ENCODE measurements around the gene RNASEH2A. TPM values are rescaled to one million over a fixed set of nuclear protein-coding genes. Genes with fewer than 3 reads are reported as not detected.

RNASEH2A gene
- total and polyA plus RNA-seq, 2 donors (not counting 1 experiment from before 2014, with no cell fraction given): 14.5 to 18.9 TPM

DNA sequence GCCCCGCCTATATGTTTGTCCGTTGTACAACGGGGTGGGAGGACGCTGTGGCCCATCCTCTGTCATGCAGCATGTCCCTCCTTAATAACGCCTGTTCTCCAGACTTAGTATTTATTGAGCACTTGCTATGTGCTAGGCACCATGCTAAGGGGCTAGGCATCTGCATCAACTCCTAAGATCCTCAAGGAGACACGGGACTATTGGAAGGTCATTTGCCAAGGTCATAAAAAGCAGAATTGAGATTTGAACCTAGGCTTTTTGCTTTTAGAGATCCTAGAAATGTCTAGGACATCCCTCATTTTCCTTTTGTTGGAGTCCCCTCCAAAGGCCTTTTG lies 30.1 kb downstream of the RNASEH2A start:
- intact Hi-C loops (cut with micrococcal nuclease): no loop called here
- no peak for ATAC-seq (ENCODE audit: low read depth)
- H3K27me3 ChIP-seq (replicated peaks in 1 of 4; ENCODE audit: control extremely low read depth in 1 of 4, control insufficient read depth in 3 of 4, insufficient read depth in 4 of 4, low read length in 3 of 4): peaks cover 6 to 95% (median 67%) of the 10 kb centered on the region in 4 experiments
- no peak for DNase-seq
- H3K4me3 Mint-ChIP-seq: no peak overlapping the region
- whole genome bisulfite sequencing (ENCODE audit: insufficient coverage): 8% methylated on average over 6 of the region's 6 CpGs
- TF ChIP-seq CTCF (IDR thresholded peaks at IDR 0.05): no peak
- no peak for TF ChIP-seq EZH2 (IDR thresholded peaks at IDR 0.05; ENCODE audit: borderline replicate concordance, insufficient read depth, low read depth, low read length, poor library complexity, severe bottlenecking)
- H3K4me2 ChIP-seq (replicated peaks; ENCODE audit: low read depth, low read length, poor library complexity, severe bottlenecking): no peak overlapping the region
- no peaks in the 10 kb centered on the region for H3K36me3 ChIP-seq (replicated peaks in 1 of 2; ENCODE audit: control extremely low read depth in 1 of 2, control insufficient read depth in 1 of 2, extremely low read depth in 1 of 2, insufficient read depth in 2 of 2, low read length in 1 of 2)
- no peak overlapping the region for H3K27ac ChIP-seq (ENCODE audit: low read length in 2 of 2)
- no peak overlapping the region for H3K9ac ChIP-seq (ENCODE audit: low read length)
- no peak overlapping the region for H2AFZ ChIP-seq (ENCODE audit: insufficient read depth, low read depth, low read length, poor library complexity, severe bottlenecking)
- H3K27ac Mint-ChIP-seq: no peak overlapping the region
- no peaks in the 10 kb centered on the region for H4K20me1 ChIP-seq (ENCODE audit: control insufficient read depth, insufficient read depth, low read length, poor library complexity, severe bottlenecking)
- no peak overlapping the region for H3K4me3 ChIP-seq (ENCODE audit: control extremely low read depth in 1 of 5, extremely low read depth in 1 of 5, insufficient read depth in 1 of 5, low read depth in 2 of 5, low read length in 4 of 5)
- peaks cover 70% of the 10 kb centered on the region for H3K27me3 Mint-ChIP-seq
- ChIA-PET POLR2A (interaction anchor here (0.6 kb wide), 1 partner anchor 72 kb away, joined by 6 read pairs; no protein-coding TSS in a partner anchor), CTCF (interaction anchor here (0.8 to 1.8 kb wide), 4 partner anchors 8 to 70 kb away, joined by 3 to 12 read pairs (median 4); no protein-coding TSS in a partner anchor)
- peaks cover 0 to 47% (median 7%) of the 10 kb centered on the region in 3 donors for H3K9me3 ChIP-seq (ENCODE audit: control extremely low read depth in 1 of 3, control insufficient read depth in 2 of 3, insufficient read depth in 1 of 3, low read length in 2 of 3)
- H3K4me1 ChIP-seq (ENCODE audit: control insufficient read depth in 2 of 2, insufficient read depth in 2 of 2, low read length in 2 of 2): peaks cover 54 to 67% of the 10 kb centered on the region in 2 donors
- peaks cover 55% of the 10 kb centered on the region for H3K4me1 Mint-ChIP-seq
- no peaks in the 10 kb centered on the region for H3K9me3 Mint-ChIP-seq (ENCODE audit: insufficient read depth)
- no peaks in the 10 kb centered on the region for H3K79me2 ChIP-seq (ENCODE audit: control insufficient read depth, insufficient read depth, low read length)

GRCh38 chr19:12837225-12837624 lies 30.8 kb downstream of the RNASEH2A start:
- Histone ChIP-seq H3K4me1 (ENCODE audit: control insufficient read depth in 2 of 2, insufficient read depth in 2 of 2, low read length in 2 of 2) (peaks cover 54 to 67% of the 10 kb centered on the region in 2 donors), H3K9ac (ENCODE audit: low read length) (no peak overlapping the region), H3K4me3 (ENCODE audit: control extremely low read depth in 1 of 5, extremely low read depth in 1 of 5, insufficient read depth in 1 of 5, low read depth in 2 of 5, low read length in 4 of 5) (no peak overlapping the region), H3K36me3 (replicated peaks in 1 of 2; ENCODE audit: control extremely low read depth in 1 of 2, control insufficient read depth in 1 of 2, extremely low read depth in 1 of 2, insufficient read depth in 2 of 2, low read length in 1 of 2) (no peaks in the 10 kb centered on the region), H4K20me1 (ENCODE audit: control insufficient read depth, insufficient read depth, low read length, poor library complexity, severe bottlenecking) (no peaks in the 10 kb centered on the region), H2AFZ (ENCODE audit: insufficient read depth, low read depth, low read length, poor library complexity, severe bottlenecking) (no peak overlapping the region), H3K9me3 (ENCODE audit: control extremely low read depth in 1 of 3, control insufficient read depth in 2 of 3, insufficient read depth in 1 of 3, low read length in 2 of 3) (peaks cover 0 to 52% (median 7%) of the 10 kb centered on the region in 3 donors), H3K27me3 (replicated peaks in 1 of 4; ENCODE audit: control extremely low read depth in 1 of 4, control insufficient read depth in 3 of 4, insufficient read depth in 4 of 4, low read length in 3 of 4) (peaks cover 6 to 95% (median 66%) of the 10 kb centered on the region in 4 experiments), H3K27ac (ENCODE audit: low read length in 2 of 2) (no peak overlapping the region), H3K79me2 (ENCODE audit: control insufficient read depth, insufficient read depth, low read length) (no peaks in the 10 kb centered on the region), H3K4me2 (replicated peaks; ENCODE audit: low read depth, low read length, poor library complexity, severe bottlenecking) (no peak overlapping the region)
- TF ChIP-seq EZH2 (IDR thresholded peaks at IDR 0.05; ENCODE audit: borderline replicate concordance, insufficient read depth, low read depth, low read length, poor library complexity, severe bottlenecking) (no peak), CTCF (IDR thresholded peaks at IDR 0.05) (no peak)
- no peak for ATAC-seq (ENCODE audit: low read depth)
- ChIA-PET CTCF (interaction anchor here (0.6 to 1.8 kb wide), 7 partner anchors 9 to 1550 kb away, joined by 3 to 12 read pairs (median 4); no protein-coding TSS in a partner anchor), POLR2A (no interaction called here)
- intact Hi-C loops (cut with micrococcal nuclease): no loop called here
- no peak for DNase-seq
- 89% methylated on average over 2 of the region's 4 CpGs for WGBS (ENCODE audit: insufficient coverage)
- H3K4me3 Mint-ChIP-seq: peak overlapping the region; percentile 53
- peaks cover 55% of the 10 kb centered on the region for H3K4me1 Mint-ChIP-seq
- H3K9me3 Mint-ChIP-seq (ENCODE audit: insufficient read depth): no peaks in the 10 kb centered on the region
- no peak overlapping the region for H3K27ac Mint-ChIP-seq
- peaks cover 69% of the 10 kb centered on the region for H3K27me3 Mint-ChIP-seq
